Measurements from ENCODE around the gene HPRT1.
"Not testable (repeated sequence)": the region's sequence is repeated elsewhere in the genome, so short reads cannot be mapped to it uniquely, and the experiment has no call there.

The HPRT1 gene

GRCh38 chrX:134460862-134461220 lies 876 bp downstream of the HPRT1 start:
- H3K27ac ChIP-seq (ENCODE audit: low read length): no peak overlapping the region
- TF ChIP-seq CTCF (IDR thresholded peaks at IDR 0.05; ENCODE audit: low read length) (no peak), EZH2 (optimal IDR thresholded peaks at IDR 0.05; ENCODE audit: low read depth, low read length) (no peak), EZH2phosphoT487 (IDR thresholded peaks at IDR 0.05; ENCODE audit: low read length) (no peak)
- peaks cover 3% of the 10 kb centered on the region; the same call in 1 of the 2 replicates for H3F3A ChIP-seq (ENCODE audit: insufficient read depth, low read length)
- H3K79me2 ChIP-seq (ENCODE audit: low read length): peaks cover 49% of the 10 kb centered on the region
- H3K27me3 ChIP-seq (replicated peaks; ENCODE audit: insufficient read depth, low read length): no peaks in the 10 kb centered on the region
- H3K4me3 ChIP-seq (ENCODE audit: low read length): peak overlapping the region; percentile 69
- H3K9me3 ChIP-seq (replicated peaks; ENCODE audit: insufficient read depth, low read length): no peaks in the 10 kb centered on the region
- DNase-seq: peak; percentile 18
- H4K20me1 ChIP-seq (ENCODE audit: insufficient read depth, low read length): no peaks in the 10 kb centered on the region
- H2AFZ ChIP-seq (ENCODE audit: low read length): peak overlapping the region; percentile 14; the same call in 1 of the 2 replicates
- H3K9me2 ChIP-seq (replicated peaks; ENCODE audit: insufficient read depth, low read length): no peaks in the 10 kb centered on the region
- 0 out of 2 replicates have a peak, but pooled peaks cover 3% of the 10 kb centered on the region for H3K4me1 ChIP-seq (ENCODE audit: low read length)
- H3K9ac ChIP-seq (ENCODE audit: low read length): peak overlapping the region; percentile 64; the same call in 1 of the 2 replicates
- no peaks in the 10 kb centered on the region for H3K36me3 ChIP-seq (replicated peaks; ENCODE audit: insufficient read depth, low read length)
- H3K4me2 ChIP-seq (ENCODE audit: low read depth, low read length): peak overlapping the region; percentile 60

DNA sequence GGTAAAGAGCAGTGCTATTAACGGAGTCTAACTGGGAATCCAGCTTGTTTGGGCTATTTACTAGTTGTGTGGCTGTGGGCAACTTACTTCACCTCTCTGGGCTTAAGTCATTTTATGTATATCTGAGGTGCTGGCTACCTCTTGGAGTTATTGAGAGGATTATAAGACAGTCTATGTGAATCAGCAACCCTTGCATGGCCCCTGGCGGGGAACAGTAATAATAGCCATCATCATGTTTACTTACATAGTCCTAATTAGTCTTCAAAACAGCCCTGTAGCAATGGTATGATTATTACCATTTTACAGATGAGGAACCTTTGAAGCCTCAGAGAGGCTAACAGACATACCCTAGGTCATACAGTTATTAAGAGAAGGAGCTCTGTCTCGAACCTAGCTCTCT lies 1.5 kb downstream of the HPRT1 start:
- Histone ChIP-seq H3K9me2 (replicated peaks; ENCODE audit: insufficient read depth, low read length) (no peaks in the 10 kb centered on the region), H3K27me3 (replicated peaks; ENCODE audit: insufficient read depth, low read length) (no peaks in the 10 kb centered on the region), H2AFZ (ENCODE audit: low read length) (no peak overlapping the region), H3F3A (ENCODE audit: insufficient read depth, low read length) (peaks cover 3% of the 10 kb centered on the region; the same call in 1 of the 2 replicates), H3K79me2 (ENCODE audit: low read length) (peaks cover 49% of the 10 kb centered on the region), H3K9me3 (replicated peaks; ENCODE audit: insufficient read depth, low read length) (no peaks in the 10 kb centered on the region), H3K9ac (ENCODE audit: low read length) (no peak overlapping the region), H4K20me1 (ENCODE audit: insufficient read depth, low read length) (no peaks in the 10 kb centered on the region), H3K36me3 (replicated peaks; ENCODE audit: insufficient read depth, low read length) (no peaks in the 10 kb centered on the region), H3K4me2 (ENCODE audit: low read depth, low read length) (peak overlapping the region; percentile 60; the same call in 1 of the 2 replicates), H3K27ac (ENCODE audit: low read length) (no peak overlapping the region), H3K4me3 (ENCODE audit: low read length) (peak overlapping the region; percentile 69; the same call in 1 of the 2 replicates), H3K4me1 (ENCODE audit: low read length) (0 out of 2 replicates have a peak, but pooled peaks cover 3% of the 10 kb centered on the region)
- TF ChIP-seq EZH2phosphoT487 (IDR thresholded peaks at IDR 0.05; ENCODE audit: low read length): no peak
- no peak for TF ChIP-seq CTCF (IDR thresholded peaks at IDR 0.05; ENCODE audit: low read length)
- no peak for TF ChIP-seq EZH2 (optimal IDR thresholded peaks at IDR 0.05; ENCODE audit: low read depth, low read length)
- no peak for DNase-seq

- Histone ChIP-seq H3F3A (ENCODE audit: insufficient read depth, low read length) (peaks cover 3% of the 10 kb centered on the region; the same call in 1 of the 2 replicates), H3K27ac (ENCODE audit: low read length) (no peak overlapping the region), H3K4me1 (ENCODE audit: low read length) (0 out of 2 replicates have a peak, but pooled peaks cover 3% of the 10 kb centered on the region), H3K79me2 (ENCODE audit: low read length) (peaks cover 54% of the 10 kb centered on the region), H4K20me1 (ENCODE audit: insufficient read depth, low read length) (no peaks in the 10 kb centered on the region), H3K27me3 (replicated peaks; ENCODE audit: insufficient read depth, low read length) (no peaks in the 10 kb centered on the region), H3K9me3 (replicated peaks; ENCODE audit: insufficient read depth, low read length) (no peaks in the 10 kb centered on the region), H2AFZ (ENCODE audit: low read length) (no peak overlapping the region), H3K9ac (ENCODE audit: low read length) (no peak overlapping the region), H3K4me2 (ENCODE audit: low read depth, low read length) (no peak overlapping the region), H3K36me3 (replicated peaks; ENCODE audit: insufficient read depth, low read length) (no peaks in the 10 kb centered on the region), H3K4me3 (ENCODE audit: low read length) (no peak overlapping the region), H3K9me2 (replicated peaks; ENCODE audit: insufficient read depth, low read length) (no peaks in the 10 kb centered on the region)
- DNase-seq: no peak
- no peak for TF ChIP-seq EZH2phosphoT487 (IDR thresholded peaks at IDR 0.05; ENCODE audit: low read length)
- TF ChIP-seq EZH2 (optimal IDR thresholded peaks at IDR 0.05; ENCODE audit: low read depth, low read length): no peak
- TF ChIP-seq CTCF (IDR thresholded peaks at IDR 0.05; ENCODE audit: low read length): no peak
Observed at GRCh38 chrX:134462927-134463326, 3.0 kb downstream of the HPRT1 start.

- H3K27me3 ChIP-seq (replicated peaks; ENCODE audit: insufficient read depth, low read length); H3K4me2 ChIP-seq (ENCODE audit: low read depth, low read length); H3K9me3 ChIP-seq (replicated peaks; ENCODE audit: insufficient read depth, low read length); H4K20me1 ChIP-seq (ENCODE audit: insufficient read depth, low read length); H3K4me3 ChIP-seq (ENCODE audit: low read length); H3K27ac ChIP-seq (ENCODE audit: low read length); H3K9ac ChIP-seq (ENCODE audit: low read length); H3F3A ChIP-seq (ENCODE audit: insufficient read depth, low read length); H3K36me3 ChIP-seq (replicated peaks; ENCODE audit: insufficient read depth, low read length); H2AFZ ChIP-seq (ENCODE audit: low read length); DNase-seq; H3K4me1 ChIP-seq (ENCODE audit: low read length); H3K9me2 ChIP-seq (replicated peaks; ENCODE audit: insufficient read depth, low read length): not testable (repeated sequence)
- peaks cover 60% of the 10 kb centered on the region for H3K79me2 ChIP-seq (ENCODE audit: low read length)
Observed at GRCh38 chrX:134464453-134464852, 4.5 kb downstream of the HPRT1 start.
